ENCODE results near the gene KCND3.

KCND3 gene

GRCh38 chr1:111907321-111907720 is 82.1 kb downstream of the KCND3 start:
- TF ChIP-seq POLR2AphosphoS5 (IDR thresholded peaks at IDR 0.05; ENCODE audit: low read depth, low read length) (no peak), FOXP2 (optimal IDR thresholded peaks at IDR 0.05; ENCODE audit: borderline replicate concordance, extremely low read depth, extremely low read length, insufficient read depth) (no peak), REST (IDR thresholded peaks at IDR 0.05; ENCODE audit: insufficient read depth in 1 of 2, low read depth in 2 of 2, low read length in 2 of 2) (no peak), TAF1 (IDR thresholded peaks at IDR 0.05; ENCODE audit: borderline replicate concordance, insufficient read depth, low read length) (no peak), SIN3A (IDR thresholded peaks at IDR 0.05; ENCODE audit: borderline replicate concordance, insufficient read depth, low read length) (no peak)

GRCh38 chr1:111906816-111907215 is 82.7 kb downstream of the KCND3 start:
- TF ChIP-seq FOXP2 (optimal IDR thresholded peaks at IDR 0.05; ENCODE audit: borderline replicate concordance, extremely low read depth, extremely low read length, insufficient read depth) (no peak), REST (IDR thresholded peaks at IDR 0.05; ENCODE audit: insufficient read depth in 1 of 2, low read depth in 2 of 2, low read length in 2 of 2) (no peak), TAF1 (IDR thresholded peaks at IDR 0.05; ENCODE audit: borderline replicate concordance, insufficient read depth, low read length) (no peak), POLR2AphosphoS5 (IDR thresholded peaks at IDR 0.05; ENCODE audit: low read depth, low read length) (no peak), SIN3A (IDR thresholded peaks at IDR 0.05; ENCODE audit: borderline replicate concordance, insufficient read depth, low read length) (no peak)

- no peak for TF ChIP-seq REST (IDR thresholded peaks at IDR 0.05; ENCODE audit: insufficient read depth in 1 of 2, low read depth in 2 of 2, low read length in 2 of 2)
- no peak for TF ChIP-seq POLR2AphosphoS5 (IDR thresholded peaks at IDR 0.05; ENCODE audit: low read depth, low read length)
- no peak for TF ChIP-seq FOXP2 (optimal IDR thresholded peaks at IDR 0.05; ENCODE audit: borderline replicate concordance, extremely low read depth, extremely low read length, insufficient read depth)
- TF ChIP-seq SIN3A (IDR thresholded peaks at IDR 0.05; ENCODE audit: borderline replicate concordance, insufficient read depth, low read length) = no peak
- no peak for TF ChIP-seq TAF1 (IDR thresholded peaks at IDR 0.05; ENCODE audit: borderline replicate concordance, insufficient read depth, low read length)
Measured at GRCh38 chr1:111906111-111906510, 83.4 kb downstream of the KCND3 start.

GRCh38 chr1:111904478-111905218 is 84.8 kb downstream of the KCND3 start:
- TF ChIP-seq FOXP2 (optimal IDR thresholded peaks at IDR 0.05; ENCODE audit: borderline replicate concordance, extremely low read depth, extremely low read length, insufficient read depth) (no peak), POLR2AphosphoS5 (IDR thresholded peaks at IDR 0.05; ENCODE audit: low read depth, low read length) (no peak), SIN3A (IDR thresholded peaks at IDR 0.05; ENCODE audit: borderline replicate concordance, insufficient read depth, low read length) (no peak), REST (IDR thresholded peaks at IDR 0.05; ENCODE audit: insufficient read depth in 1 of 2, low read depth in 2 of 2, low read length in 2 of 2) (no peak), TAF1 (IDR thresholded peaks at IDR 0.05; ENCODE audit: borderline replicate concordance, insufficient read depth, low read length) (no peak)

Data from PFSK-1 (cell line).